ENCODE measurements around the gene LRRC55.

LRRC55 gene

GRCh38 chr11:57172031-57172430 is 9.7 kb upstream of the LRRC55 start:
- no peak for TF ChIP-seq POLR2A (IDR thresholded peaks at IDR 0.05; ENCODE audit: low read depth, low read length)
- FAIRE-seq (no peak), DNase-seq (ENCODE audit: insufficient read length, low spot score) (no peak)

- no peak for TF ChIP-seq POLR2A (IDR thresholded peaks at IDR 0.05; ENCODE audit: low read depth, low read length)
- DNase-seq (ENCODE audit: insufficient read length, low spot score) = no peak
Observed at GRCh38 chr11:57174656-57175055, 7.1 kb upstream of the LRRC55 start.

GRCh38 chr11:57175478-57175877 is 6.3 kb upstream of the LRRC55 start:
- no peak for DNase-seq (ENCODE audit: insufficient read length, low spot score)
- no peak for FAIRE-seq
- TF ChIP-seq POLR2A (IDR thresholded peaks at IDR 0.05; ENCODE audit: low read depth, low read length) = no peak

More at GRCh38 chr11:57174656-57175055, 7.1 kb upstream of the LRRC55 start:
- no peak for FAIRE-seq

GRCh38 chr11:57178334-57178733 is 3.4 kb upstream of the LRRC55 start:
- no peak for DNase-seq (ENCODE audit: insufficient read length, low spot score)
- FAIRE-seq = no peak
- no peak for TF ChIP-seq POLR2A (IDR thresholded peaks at IDR 0.05; ENCODE audit: low read depth, low read length)

GRCh38 chr11:57179681-57180080 is 2.1 kb upstream of the LRRC55 start:
- no peak for FAIRE-seq
- no peak for DNase-seq (ENCODE audit: insufficient read length, low spot score)
- TF ChIP-seq POLR2A (IDR thresholded peaks at IDR 0.05; ENCODE audit: low read depth, low read length) = no peak

- FAIRE-seq = no peak
- no peak for DNase-seq (ENCODE audit: insufficient read length, low spot score)
- no peak for TF ChIP-seq POLR2A (IDR thresholded peaks at IDR 0.05; ENCODE audit: low read depth, low read length)
Observed at GRCh38 chr11:57180081-57180561, 1.6 kb upstream of the LRRC55 start.

GRCh38 chr11:57180964-57181363 is 789 bp upstream of the LRRC55 start:
- FAIRE-seq (no peak), DNase-seq (ENCODE audit: insufficient read length, low spot score) (no peak)
- no peak for TF ChIP-seq POLR2A (IDR thresholded peaks at IDR 0.05; ENCODE audit: low read depth, low read length)

- no peak for DNase-seq (ENCODE audit: insufficient read length, low spot score)
- no peak for FAIRE-seq
- TF ChIP-seq POLR2A (IDR thresholded peaks at IDR 0.05; ENCODE audit: low read depth, low read length) = no peak
Observed at GRCh38 chr11:57182896-57183295, 1.1 kb downstream of the LRRC55 start.

- no peak for DNase-seq (ENCODE audit: insufficient read length, low spot score)
- FAIRE-seq = no peak
- no peak for TF ChIP-seq POLR2A (IDR thresholded peaks at IDR 0.05; ENCODE audit: low read depth, low read length)
Observed at GRCh38 chr11:57190548-57190947, 8.8 kb downstream of the LRRC55 start.

GRCh38 chr11:57191311-57192219 is 9.8 kb downstream of the LRRC55 start:
- DNase-seq (ENCODE audit: insufficient read length, low spot score) (no peak), FAIRE-seq (no peak)
- no peak for TF ChIP-seq POLR2A (IDR thresholded peaks at IDR 0.05; ENCODE audit: low read depth, low read length)

GRCh38 chr11:57192316-57192715 is 10.6 kb downstream of the LRRC55 start:
- no peak for TF ChIP-seq POLR2A (IDR thresholded peaks at IDR 0.05; ENCODE audit: low read depth, low read length)
- FAIRE-seq (no peak), DNase-seq (ENCODE audit: insufficient read length, low spot score) (no peak)

GRCh38 chr11:57196596-57196995 is 14.8 kb downstream of the LRRC55 start:
- no peak for TF ChIP-seq POLR2A (IDR thresholded peaks at IDR 0.05; ENCODE audit: low read depth, low read length)
- DNase-seq (ENCODE audit: insufficient read length, low spot score) (no peak), FAIRE-seq (no peak)

- FAIRE-seq (no peak), DNase-seq (ENCODE audit: insufficient read length, low spot score) (no peak)
- TF ChIP-seq POLR2A (IDR thresholded peaks at IDR 0.05; ENCODE audit: low read depth, low read length) = no peak
Observed at GRCh38 chr11:57197762-57198161, 16.0 kb downstream of the LRRC55 start.

- FAIRE-seq (no peak), DNase-seq (ENCODE audit: insufficient read length, low spot score) (no peak)
- TF ChIP-seq POLR2A (IDR thresholded peaks at IDR 0.05; ENCODE audit: low read depth, low read length) = no peak
Observed at GRCh38 chr11:57199330-57199729, 17.6 kb downstream of the LRRC55 start.

- no peak for TF ChIP-seq POLR2A (IDR thresholded peaks at IDR 0.05; ENCODE audit: low read depth, low read length)
- no peak for FAIRE-seq
- DNase-seq (ENCODE audit: insufficient read length, low spot score) = no peak
Observed at GRCh38 chr11:57200917-57201316, 19.2 kb downstream of the LRRC55 start.

All from H54 (cell line).